Liver (tissue), 9 donors: ENCODE results near the gene ETS1. TPM values are rescaled to one million over a fixed set of nuclear protein-coding genes. Genes with fewer than 3 reads are reported as not detected.
A peak's percentile ranks its signal among the peaks of the same experiment; 100 is the strongest.

Experiments
- DNase-seq: peaks from one replicate; pipeline ENCODE4 v3.0.0-alpha.2; 2017; ENCODE audit warnings: low spot score
- H3K27ac ChIP-seq, 2 donors: one replicate each; pipeline ENCODE4 v1.7.0; 2013; ENCODE audit warnings: inconsistent platforms in 2 of 2, low read length in 2 of 2, control low read depth in 1 of 2, low read depth in 1 of 2, mild to moderate bottlenecking in 1 of 2
- H3K27me3 ChIP-seq, 4 donors: one replicate each; pipeline versions ENCODE4 v1.6.1 to v1.7.0; 2013; ENCODE audit warnings: low read length in 3 of 4, inconsistent platforms in 1 of 4, mild to moderate bottlenecking in 1 of 4, moderate library complexity in 1 of 4; ENCODE audit not compliant: control insufficient read depth in 4 of 4, insufficient read depth in 4 of 4
- H3K36me3 ChIP-seq, 4 donors: one replicate each; pipeline versions ENCODE4 v1.6.1 to v1.7.0; 2013; ENCODE audit warnings: low read length in 3 of 4, mild to moderate bottlenecking in 3 of 4, low read depth in 1 of 4, moderate library complexity in 1 of 4; ENCODE audit not compliant: control insufficient read depth in 4 of 4, insufficient read depth in 3 of 4
- H3K4me1 ChIP-seq, 4 donors: one replicate each; pipeline versions ENCODE4 v1.6.1 to v1.7.0; 2013; ENCODE audit warnings: low read length in 3 of 4, mild to moderate bottlenecking in 3 of 4, moderate library complexity in 1 of 4; ENCODE audit not compliant: control insufficient read depth in 4 of 4, insufficient read depth in 4 of 4
- H3K4me3 ChIP-seq, 3 donors: one replicate each; pipeline versions ENCODE4 v1.6.1 to v1.7.0; 2013; ENCODE audit warnings: low read length in 3 of 3, control low read depth in 1 of 3, low read depth in 1 of 3, mild to moderate bottlenecking in 1 of 3
- H3K9ac ChIP-seq, 2 donors: one replicate each; pipeline ENCODE4 v1.7.0; 2013; ENCODE audit warnings: low read length in 2 of 2, mild to moderate bottlenecking in 2 of 2, moderate library complexity in 2 of 2, control low read depth in 1 of 2, low read depth in 1 of 2
- H3K9me3 ChIP-seq, 4 donors: one replicate each; pipeline versions ENCODE4 v1.6.1 to v1.7.0; 2013; ENCODE audit warnings: low read length in 3 of 4; ENCODE audit not compliant: control insufficient read depth in 4 of 4
- CTCF ChIP-seq: fragments of 150-350 bp; IDR thresholded peaks from 2 replicates; pipeline ENCODE4 v1.5.1; 2017; ENCODE audit warnings: improper control_type of control experiment, low read depth, low read length; ENCODE audit not compliant: missing input control
- EGR1 ChIP-seq, 2 donors: IDR thresholded peaks; 2 replicates each; pipeline ENCODE4 v1.6.1; 2016 to 2018; ENCODE audit warnings: antibody characterized with exemption in 2 of 2, low read depth in 2 of 2
- FOXA1 ChIP-seq: IDR thresholded peaks from 2 replicates; pipeline ENCODE4 v1.6.1; 2016; ENCODE audit warnings: antibody characterized with exemption
- FOXA2 ChIP-seq: IDR thresholded peaks from 2 replicates; pipeline ENCODE4 v1.6.1; 2016; ENCODE audit warnings: antibody characterized with exemption
- GABPA ChIP-seq, 2 donors: IDR thresholded peaks in 1 of 2; conservative IDR thresholded peaks in 1 of 2; 2 replicates each; pipeline ENCODE4 v1.6.1; 2016; ENCODE audit warnings: antibody characterized with exemption in 2 of 2, mild to moderate bottlenecking in 1 of 2, moderate library complexity in 1 of 2
- JUND ChIP-seq, 2 donors: IDR thresholded peaks; 2 replicates each; pipeline ENCODE4 v1.6.1; 2016; ENCODE audit warnings: antibody characterized with exemption in 2 of 2
- MAX ChIP-seq: IDR thresholded peaks from 2 replicates; pipeline ENCODE4 v1.6.1; 2016; ENCODE audit warnings: antibody characterized with exemption
- NR2F2 ChIP-seq: IDR thresholded peaks from 2 replicates; pipeline ENCODE4 v1.6.1; 2016; ENCODE audit warnings: antibody characterized with exemption
- RAD21 ChIP-seq, 2 donors: IDR thresholded peaks; 2 replicates each; pipeline ENCODE4 v1.6.1; 2016; ENCODE audit warnings: antibody characterized with exemption in 2 of 2, mild to moderate bottlenecking in 2 of 2
- RXRA ChIP-seq, 2 donors: IDR thresholded peaks; 2 replicates each; pipeline ENCODE4 v1.6.1; 2017 to 2018; ENCODE audit warnings: antibody characterized with exemption in 2 of 2, mild to moderate bottlenecking in 1 of 2
- SP1 ChIP-seq: IDR thresholded peaks from 2 replicates; pipeline ENCODE4 v1.6.1; 2018; ENCODE audit warnings: antibody characterized with exemption, mild to moderate bottlenecking
- TAF1 ChIP-seq: conservative IDR thresholded peaks from 2 replicates; pipeline ENCODE4 v1.6.1; 2016; ENCODE audit warnings: antibody characterized with exemption, mild to moderate bottlenecking
- ZBTB33 ChIP-seq: IDR thresholded peaks from 2 replicates; pipeline ENCODE4 v1.6.1; 2016; ENCODE audit warnings: antibody characterized with exemption
- WGBS: extraction: QIAGEN DNeasy Blood & Tissue Kit; methylation state at CpG from one replicate; pipeline ENCODE4 v1.1.7; 2013; 5-methylcytosine and 5-hydroxymethylcytosine counted together
- polyA plus RNA-seq, 2 donors: library from polyadenylated mRNA; stranded (reverse) in 1 of 2; unstranded in 1 of 2; fragments of 200-250 nt in 1 of 2; fragments of >200 nt in 1 of 2; fragmentation: Nextera tagmentation in 1 of 2; extraction: Ambion mirVana in 1 of 2; gene quantifications; one replicate each; pipeline versions ENCODE4 v1.2.1 to v1.2.3, GENCODE V29; 2013 to 2015
- total RNA-seq, 2 donors: library from RNA; depleted of rRNA; stranded (reverse); fragments of >200 nt; gene quantifications; one replicate each; pipeline ENCODE4 v1.2.3, GENCODE V29; 2014
- donor health status: healthy.
- donor health status: healthy.
- donor health status: healthy.
- donor health status: healthy.
- donor health status: healthy.

The ETS1 gene
- total and polyA plus RNA-seq, 4 donors: 4.8 to 30.0 (median 20.3) TPM

- Histone ChIP-seq H3K9me3 (no peaks in the 10 kb centered on the region), H3K27ac (no peak overlapping the region), H3K4me1 (peaks cover 0 to 6% (median 0%) of the 10 kb centered on the region in 4 donors), H3K9ac (no peak overlapping the region), H3K4me3 (no peak overlapping the region), H3K36me3 (no peaks in the 10 kb centered on the region), H3K27me3 (no peaks in the 10 kb centered on the region)
- no peak for DNase-seq
- 89% methylated on average over 8 of the region's 8 CpGs for WGBS
- TF ChIP-seq GABPA (IDR thresholded peaks at IDR 0.05 in 1 of 2, conservative IDR thresholded peaks at IDR 0.05 in 1 of 2): no peak
- no peak for TF ChIP-seq RAD21 (IDR thresholded peaks at IDR 0.05)
- no peak for TF ChIP-seq JUND (IDR thresholded peaks at IDR 0.05)
- TF ChIP-seq NR2F2: no peak
- no peak for TF ChIP-seq SP1
- TF ChIP-seq CTCF: no peak
- TF ChIP-seq RXRA (IDR thresholded peaks at IDR 0.05): no peak
- TF ChIP-seq TAF1: no peak
- TF ChIP-seq EGR1 (IDR thresholded peaks at IDR 0.05; ENCODE audit: low read depth in 2 of 2): no peak
- TF ChIP-seq FOXA1: no peak
- TF ChIP-seq ZBTB33: no peak
- TF ChIP-seq MAX: no peak
- TF ChIP-seq FOXA2: no peak
Observed at GRCh38 chr11:128613300-128613995, 26.1 kb upstream of the ETS1 start.

- Histone ChIP-seq H3K27ac (peak overlapping the region; percentile 16 to 36), H3K27me3 (no peaks in the 10 kb centered on the region), H3K9ac (no peak overlapping the region), H3K4me1 (peaks cover 0 to 11% (median 5%) of the 10 kb centered on the region in 4 donors), H3K9me3 (no peaks in the 10 kb centered on the region), H3K4me3 (no peak overlapping the region), H3K36me3 (no peaks in the 10 kb centered on the region)
- no peak for DNase-seq
- TF ChIP-seq NR2F2 (peak; percentile 31), TAF1 (no peak), FOXA2 (no peak)
- 66% methylated on average over 18 of the region's 18 CpGs for WGBS
Observed at GRCh38 chr11:128610721-128611617, 23.6 kb upstream of the ETS1 start.
